NCI-H526 (cell line): Measurements from ENCODE around the gene HERC2.
"Not testable (repeated sequence)": the region's sequence is repeated elsewhere in the genome, so short reads cannot be mapped to it uniquely, and the experiment has no call there.

Source experiments
- DNase-seq, 2 experiments: peaks; one replicate each; lab custom pipeline; 2025; lab: John Stamatoyannopoulos, UW

HERC2 gene

DNA sequence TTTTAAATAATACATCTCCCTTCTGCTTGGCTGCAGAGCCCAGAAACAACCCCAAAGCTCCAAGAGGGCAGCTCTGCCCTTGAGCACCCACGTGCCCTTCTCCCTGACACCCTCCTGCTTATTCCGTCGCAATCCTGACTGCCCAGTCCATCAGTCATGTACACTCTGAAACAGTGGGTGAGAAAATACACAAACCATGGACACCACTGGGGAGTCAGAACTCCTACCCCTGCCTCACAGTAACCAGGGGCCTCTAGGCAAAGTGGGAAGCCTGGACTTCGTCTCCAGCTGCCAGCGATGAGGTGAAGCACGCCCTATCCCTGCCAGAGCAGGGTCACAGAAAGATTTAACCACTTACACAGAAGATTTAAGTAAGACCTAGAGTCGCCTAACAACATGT, 40.1 kb downstream of the HERC2 start:
- DNase-seq, result no peak

DNA sequence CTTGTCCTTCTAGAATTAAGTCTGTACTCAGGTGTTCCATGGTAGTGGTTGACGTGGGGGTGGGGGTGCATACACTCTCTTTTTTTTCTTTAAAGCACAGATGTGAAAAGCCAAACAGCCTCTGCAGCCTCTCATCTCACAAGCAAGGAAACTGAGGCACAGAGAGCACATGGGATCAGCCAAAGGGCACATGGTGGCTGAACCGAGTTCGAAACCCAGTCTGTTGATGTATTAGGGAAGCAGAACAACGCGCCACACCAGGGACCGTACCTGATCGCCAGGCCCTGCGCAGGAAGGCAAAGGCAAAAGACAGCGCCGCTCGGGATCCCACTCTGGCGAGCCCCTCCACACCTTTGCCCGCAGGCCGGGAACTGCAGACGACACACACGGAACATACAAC, 47.3 kb downstream of the HERC2 start:
- no peak for DNase-seq

DNA sequence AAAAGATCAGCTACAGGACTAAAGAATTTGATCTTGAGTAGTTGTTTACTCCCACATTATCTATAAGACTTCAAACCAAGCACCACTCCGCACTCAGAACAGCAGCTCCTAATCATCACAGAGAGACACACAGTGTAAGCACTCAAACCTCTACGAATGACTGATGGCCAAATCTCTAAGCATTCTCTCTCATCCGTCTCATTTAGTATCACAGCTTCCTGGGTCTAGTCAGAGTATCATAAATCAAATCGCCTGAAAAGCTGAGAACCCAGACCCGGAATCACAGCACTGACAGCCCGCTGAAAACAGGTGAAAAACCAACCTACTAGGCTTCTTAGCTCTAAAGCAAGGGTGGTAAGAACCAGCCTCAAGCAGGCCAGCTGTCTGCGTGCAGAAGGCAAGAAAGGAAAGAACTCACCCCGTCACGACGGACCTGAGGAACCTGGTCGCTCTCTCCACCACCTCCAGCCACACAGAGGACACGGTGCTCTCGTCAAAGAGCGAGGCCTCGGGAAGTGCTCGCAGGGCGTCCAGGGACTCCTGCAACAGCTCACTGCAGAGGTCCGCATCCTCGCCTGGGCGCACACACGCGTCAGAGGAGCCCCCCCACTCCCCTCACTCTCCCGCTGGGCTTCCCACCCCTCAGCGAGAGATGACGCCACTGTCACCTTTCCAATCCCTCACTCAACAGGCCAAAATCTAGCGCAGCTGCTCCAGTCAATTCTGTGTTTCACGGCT, 47.9 kb downstream of the HERC2 start:
- DNase-seq, result no peak

DNA sequence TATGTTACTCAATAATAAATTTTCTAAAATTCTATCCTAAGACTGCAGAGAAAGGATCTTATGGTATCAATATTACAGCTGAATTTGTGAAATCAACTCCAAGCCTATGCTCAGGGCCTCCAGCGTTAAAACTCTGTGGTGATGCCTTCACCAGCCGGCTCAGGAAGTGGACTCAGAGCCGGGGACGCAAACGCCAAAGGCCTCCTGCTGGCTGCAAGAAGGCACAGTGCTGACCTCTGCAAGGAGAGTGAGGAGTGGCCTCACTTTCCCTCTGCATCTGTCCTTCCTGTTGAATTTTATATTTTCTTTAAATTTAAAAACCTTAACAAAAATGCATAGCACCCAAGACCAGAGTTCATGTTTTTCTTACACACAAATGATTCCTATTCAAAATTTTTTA, 48.5 kb downstream of the HERC2 start:
- DNase-seq, result no peak

DNA sequence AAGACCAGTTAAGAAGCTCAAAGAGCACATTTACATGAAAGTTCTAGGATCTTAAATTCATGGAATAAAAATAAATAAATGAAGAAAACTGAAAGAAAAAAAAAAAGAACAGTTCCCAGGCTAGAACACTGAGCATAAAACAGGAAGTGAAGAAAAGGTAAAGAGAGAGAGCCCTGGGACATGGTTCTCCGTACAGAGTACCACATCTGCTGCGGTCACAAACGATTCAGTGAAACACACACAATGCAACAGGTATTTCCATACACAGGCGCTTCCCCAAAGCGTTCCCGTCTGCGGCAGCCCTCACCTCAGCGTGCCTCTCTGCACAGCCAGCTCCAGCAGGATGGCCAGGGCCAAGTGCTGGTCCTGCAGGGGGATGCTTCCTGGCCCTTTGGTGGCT, 49.4 kb downstream of the HERC2 start:
- no peak for DNase-seq

DNA sequence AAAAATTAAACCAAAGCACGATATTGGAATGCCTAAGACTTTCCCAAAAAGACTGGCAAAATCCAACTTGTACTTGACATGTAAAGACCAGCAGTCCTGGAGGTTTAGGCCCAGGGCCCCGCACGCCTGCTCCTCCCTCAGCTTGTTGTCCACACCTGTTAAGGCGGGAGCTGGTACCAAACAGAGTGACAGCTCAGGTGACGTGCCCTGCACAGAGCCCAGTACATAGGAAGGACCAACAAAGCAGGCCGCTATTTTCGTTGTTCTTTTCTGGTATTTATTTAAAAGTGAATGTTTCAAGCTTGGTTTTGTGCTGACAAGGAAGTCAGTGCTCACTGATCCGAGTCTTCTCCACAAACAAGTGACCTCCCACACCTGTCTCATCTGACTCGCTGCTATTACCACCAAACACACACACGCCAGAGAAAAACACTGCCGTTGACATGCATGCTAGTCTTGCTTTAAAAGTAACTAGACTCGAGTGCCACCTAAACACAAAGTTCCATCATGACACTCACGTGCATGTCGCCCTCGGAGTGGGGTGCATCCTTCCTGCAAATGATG, 50.2 kb downstream of the HERC2 start:
- DNase-seq, result no peak

DNA sequence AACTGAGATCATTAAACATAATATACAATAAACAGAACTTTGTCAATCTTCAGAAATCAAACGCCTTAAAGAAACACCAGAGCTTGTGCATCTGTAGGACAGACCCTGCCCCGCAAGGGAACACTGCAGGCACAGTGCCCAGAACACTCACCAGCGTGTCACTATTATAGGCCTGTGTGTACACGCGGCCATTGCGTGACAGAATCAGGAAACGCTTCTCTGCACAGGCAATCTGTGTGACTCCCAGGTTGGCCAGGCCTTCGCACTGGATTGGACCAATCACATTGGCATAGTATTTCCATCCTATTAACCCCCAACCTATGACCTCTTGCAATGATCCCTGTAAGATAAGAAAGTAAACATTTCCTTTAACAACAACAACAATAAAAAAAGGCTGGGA, 52.9 kb downstream of the HERC2 start:
- DNase-seq, result no peak

DNA sequence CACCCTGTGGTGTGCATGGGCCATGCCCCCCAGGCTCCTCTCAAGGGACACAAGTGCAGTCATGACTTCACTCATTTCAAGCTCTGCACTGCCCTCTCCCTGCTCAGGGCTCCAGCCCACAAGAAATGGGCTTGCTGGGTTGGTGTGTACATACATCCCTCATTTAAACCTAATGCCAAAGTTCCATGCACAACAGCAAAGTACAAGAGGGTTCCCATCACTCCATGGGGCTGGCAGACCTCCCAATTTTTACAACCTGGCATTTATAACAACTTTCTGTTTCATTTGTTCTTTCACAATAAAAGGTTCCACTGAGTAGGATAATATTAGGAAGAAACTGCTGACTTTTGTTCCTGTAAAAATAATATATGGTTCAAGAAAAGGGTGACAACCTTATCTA, 54.3 kb downstream of the HERC2 start:
- DNase-seq, result no peak

DNA sequence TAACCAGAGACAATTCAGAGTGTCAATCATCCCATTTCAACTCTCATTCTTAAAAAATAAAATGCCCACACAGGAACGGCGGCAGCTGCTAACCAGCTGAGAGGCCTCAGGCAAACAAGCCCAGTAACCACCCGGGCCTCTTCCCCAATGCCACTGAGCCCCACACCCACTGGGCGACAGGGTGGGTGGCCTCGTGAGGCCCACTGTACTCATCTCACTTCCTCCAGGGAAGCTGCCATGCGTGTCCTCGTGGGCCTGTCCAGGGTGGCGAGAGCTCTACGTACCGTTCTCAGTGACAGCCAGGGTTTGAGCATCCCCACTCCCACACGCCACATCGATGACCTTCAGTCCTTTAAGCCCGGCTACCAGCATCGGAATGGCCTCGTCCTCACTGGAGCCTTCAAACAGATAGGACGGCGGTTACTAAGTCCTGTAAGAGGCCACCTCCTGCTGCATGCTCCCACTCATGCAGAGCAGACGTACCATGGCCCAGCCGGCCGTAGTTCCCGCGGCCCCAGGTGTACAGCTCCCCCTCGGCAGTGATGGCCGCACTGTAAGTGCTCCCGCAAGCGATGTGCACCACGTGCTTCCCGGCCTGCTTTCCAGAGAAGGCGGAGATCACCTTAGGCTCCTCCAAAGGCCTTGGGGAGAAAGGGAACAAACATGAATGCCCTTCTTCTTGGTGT, 56.5 kb downstream of the HERC2 start:
- no peak for DNase-seq

DNA sequence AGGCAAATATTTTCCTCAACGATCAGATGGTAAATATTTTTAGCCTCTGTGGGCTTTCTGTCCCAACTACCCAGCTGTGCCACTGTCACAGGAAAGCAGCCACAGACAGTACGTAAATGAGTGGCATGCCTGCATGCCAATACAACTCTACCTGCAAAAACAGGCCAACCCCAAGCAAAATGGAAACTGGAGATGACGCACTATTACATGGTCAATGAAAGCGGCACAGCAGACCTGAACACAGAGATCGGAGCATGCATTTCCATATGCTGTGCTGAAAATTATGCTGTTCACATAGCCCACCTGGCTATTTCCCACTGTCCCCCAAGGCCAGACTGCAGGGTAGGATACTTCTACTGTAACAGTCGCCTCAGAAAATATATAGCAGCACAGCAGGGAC, 57.8 kb downstream of the HERC2 start:
- DNase-seq, result no peak

DNA sequence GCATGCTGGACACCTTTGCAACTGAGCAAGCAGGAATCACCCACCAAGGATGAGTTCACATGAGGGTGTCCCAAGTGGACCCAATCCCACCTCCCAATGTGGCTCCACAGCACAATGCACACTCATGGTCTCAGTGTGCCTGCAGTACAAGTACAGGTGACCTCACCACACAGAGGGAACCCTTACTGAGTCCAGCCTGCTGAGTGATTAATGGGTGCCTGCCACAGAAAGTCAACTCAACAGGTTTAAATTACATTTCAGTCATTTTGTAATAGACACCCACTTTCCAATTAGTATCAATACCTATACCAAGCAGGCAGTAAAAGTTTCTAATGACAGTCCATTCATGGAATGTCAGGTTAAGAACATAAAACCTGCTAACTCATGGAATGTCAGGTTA, 59.5 kb downstream of the HERC2 start:
- no peak for DNase-seq

DNA sequence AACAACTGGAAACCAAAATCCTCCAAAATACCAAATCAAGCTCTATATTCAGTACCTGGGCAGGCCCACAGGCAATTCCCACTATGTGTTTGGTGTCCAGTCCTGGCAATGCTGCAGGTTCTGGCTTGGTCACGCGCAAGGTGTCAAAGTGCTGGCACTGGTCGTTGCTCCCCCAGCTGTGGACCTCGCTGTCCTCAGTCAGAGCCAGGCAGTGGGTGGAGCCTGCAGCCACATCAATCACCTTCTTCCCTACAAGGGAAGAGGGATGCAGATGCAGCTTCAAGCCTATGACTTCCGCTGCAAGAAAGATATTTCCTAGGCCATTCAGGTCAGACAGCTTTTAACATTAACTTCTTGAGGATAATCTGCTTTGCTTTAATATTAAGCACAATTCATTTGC, 61.3 kb downstream of the HERC2 start:
- no peak for DNase-seq

DNA sequence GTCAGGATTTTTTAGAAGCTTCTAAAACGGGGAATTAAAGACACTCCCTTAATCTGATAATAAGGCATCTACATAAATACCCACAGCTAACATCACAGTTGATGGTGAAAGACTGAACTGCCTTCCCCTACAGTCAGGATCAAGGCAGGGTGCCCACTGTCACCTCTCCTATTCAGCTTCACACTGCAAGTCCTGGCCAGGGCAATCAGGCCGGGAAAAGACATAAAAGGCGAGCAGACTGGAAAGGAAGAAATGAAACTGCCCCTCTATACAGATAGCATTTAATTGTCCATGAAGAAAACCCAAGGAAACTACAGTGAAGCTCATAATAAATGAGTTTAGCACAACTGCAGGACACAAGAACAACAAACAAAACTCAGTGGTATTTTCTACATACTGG, 61.7 kb downstream of the HERC2 start:
- DNase-seq, result no peak

DNA sequence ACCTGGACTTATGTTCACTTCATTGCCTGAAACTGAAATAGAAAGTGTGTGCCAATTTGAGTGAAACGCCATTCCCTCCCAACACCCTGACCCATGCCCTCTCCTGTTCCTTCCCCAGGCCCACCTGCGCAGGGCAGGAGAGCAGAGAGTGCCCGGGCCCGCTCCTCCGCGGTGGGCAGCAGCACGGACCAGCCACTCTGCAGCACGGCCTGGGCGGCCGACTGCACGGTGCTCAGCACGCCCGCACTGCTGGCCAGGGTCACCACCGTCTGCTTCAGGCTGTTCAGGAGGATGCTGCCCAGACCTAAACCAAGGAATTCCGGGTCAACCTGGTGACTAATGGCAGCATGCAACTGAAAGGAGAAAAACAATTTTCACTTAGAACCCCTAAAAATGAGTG, 66.0 kb downstream of the HERC2 start:
- no peak for DNase-seq

DNA sequence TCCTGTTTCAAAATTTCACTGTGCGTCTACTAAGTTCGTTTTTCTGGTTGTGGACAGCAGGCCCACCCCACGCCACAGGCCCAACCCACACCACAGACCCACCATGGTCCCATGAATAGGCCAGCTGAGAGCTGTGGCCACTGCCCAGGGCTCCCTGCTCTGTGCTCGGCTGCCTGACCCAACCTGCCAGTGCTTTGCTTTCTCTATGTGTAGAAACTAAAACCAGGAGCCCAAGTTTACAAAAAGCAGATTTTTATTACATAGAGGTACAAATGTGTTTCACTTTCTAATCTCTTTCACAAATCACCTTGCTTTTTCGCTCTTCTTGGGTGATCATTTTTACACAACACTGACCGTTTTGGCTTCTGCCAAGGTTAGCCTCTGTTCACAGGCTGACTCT, 69.1 kb downstream of the HERC2 start:
- DNase-seq, result no peak

DNA sequence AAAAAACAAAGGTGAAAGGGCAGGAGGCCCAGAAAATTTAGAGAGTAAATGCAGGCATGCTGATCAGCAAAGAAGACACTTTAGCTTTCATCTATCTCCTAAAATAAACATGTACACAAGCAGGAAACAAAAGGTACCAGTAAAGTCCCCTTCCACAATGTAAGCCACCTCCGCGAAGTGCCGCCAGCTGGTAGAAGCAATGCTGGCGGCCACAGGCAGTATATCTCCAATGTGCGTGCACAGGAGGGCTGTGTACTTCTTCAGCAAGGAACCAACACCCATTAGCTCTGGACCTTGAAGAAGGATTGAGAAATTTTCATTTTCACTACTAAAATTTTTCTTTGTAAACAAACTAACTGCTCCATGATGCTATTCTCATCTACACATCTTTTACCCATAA, 75.4 kb downstream of the HERC2 start:
- no peak for DNase-seq

DNA sequence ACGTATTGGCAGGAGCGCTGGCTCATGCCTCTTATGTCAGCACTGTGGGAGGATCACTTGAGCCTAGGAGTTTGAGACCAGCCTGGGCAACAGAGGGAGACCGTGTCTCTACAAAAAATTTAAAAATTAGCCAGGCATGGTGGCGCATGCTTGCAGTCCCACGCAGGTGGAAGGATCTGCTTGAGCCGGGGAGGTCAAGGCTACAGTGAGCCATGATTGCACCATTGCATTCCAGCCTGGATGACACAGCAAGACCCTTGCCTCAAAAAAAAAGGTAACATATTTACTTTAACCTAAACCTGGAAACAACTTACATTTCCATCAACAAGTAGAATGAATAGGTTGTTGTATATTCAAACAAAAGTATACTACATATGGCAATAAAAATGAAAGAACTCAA, 78.1 kb downstream of the HERC2 start:
- DNase-seq, result no peak

DNA sequence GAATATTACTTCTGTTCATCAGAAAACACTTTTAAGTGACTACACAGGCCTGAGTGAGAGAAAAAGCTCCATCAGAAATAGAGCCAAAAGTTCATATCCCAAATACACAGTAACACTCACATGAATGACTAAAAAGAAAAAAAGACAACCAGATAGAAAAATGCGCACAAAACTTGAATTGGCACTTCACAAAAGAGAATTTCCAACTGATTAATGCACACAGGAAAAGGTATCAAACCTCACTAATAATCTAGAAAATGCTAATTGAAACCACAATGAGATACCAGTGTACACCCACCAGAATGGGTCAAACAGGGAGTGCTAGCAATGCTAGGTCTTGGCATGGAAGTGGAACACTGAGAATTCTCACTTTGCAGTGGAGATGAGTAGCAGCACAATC, 78.6 kb downstream of the HERC2 start:
- DNase-seq, result no peak

DNA sequence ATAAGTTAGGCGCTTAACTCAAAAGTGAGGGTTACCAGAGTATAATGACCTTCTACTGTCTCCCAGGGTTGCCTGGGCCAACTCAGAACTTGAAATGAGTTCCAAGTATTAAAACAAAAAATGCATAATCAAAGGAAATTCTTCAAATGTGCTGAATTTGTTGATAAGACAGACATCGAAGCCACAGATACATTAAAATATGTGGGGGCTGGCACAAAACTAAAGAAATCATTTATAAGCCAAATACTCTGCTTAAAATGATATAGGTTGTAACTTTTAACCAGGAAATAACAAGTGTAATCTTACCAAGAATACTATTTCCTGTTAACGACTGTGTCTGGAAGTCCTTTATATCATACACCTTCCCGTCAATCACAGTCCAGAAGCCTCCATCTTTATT, 83.7 kb downstream of the HERC2 start:
- not testable (repeated sequence) for DNase-seq

DNA sequence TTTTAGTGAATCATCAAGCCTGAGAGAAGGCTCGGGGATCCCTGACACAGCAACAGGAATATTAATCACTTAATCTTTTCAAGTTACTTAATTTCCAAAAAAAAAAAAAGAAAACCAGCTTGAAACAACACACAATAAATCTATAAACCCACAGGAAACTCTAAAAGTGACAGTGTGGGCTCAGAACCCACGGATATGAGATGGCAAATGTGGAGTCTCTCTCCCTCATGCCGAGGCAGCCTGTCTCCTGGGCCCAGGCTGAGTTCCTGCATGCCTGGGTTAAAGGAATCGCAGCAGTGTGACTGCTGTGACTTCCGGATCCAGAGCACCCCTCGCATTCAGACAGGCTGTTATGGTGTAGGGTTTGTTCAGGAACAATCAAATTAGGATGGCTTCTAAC, 90.2 kb downstream of the HERC2 start:
- not testable (repeated sequence) for DNase-seq

DNA sequence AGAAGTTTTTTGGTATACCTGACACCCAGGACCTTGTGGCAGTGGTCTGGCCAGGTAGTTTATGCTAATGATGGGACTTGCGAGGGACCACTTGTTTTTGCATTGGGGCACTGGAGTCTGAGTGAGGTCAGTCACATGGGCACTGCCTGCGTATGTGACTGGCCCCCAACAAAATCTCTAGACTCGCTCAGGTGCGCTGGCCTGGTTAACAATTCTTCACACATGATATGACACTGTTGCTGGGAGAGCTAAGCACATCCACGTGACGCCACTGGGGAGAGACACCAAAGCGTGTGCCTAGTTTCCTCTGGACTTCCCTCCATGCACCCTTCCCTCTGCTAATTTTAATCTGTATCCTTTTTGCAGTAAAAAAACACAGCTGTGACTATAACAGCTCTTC, 90.6 kb downstream of the HERC2 start:
- DNase-seq, result not testable (repeated sequence)

DNA sequence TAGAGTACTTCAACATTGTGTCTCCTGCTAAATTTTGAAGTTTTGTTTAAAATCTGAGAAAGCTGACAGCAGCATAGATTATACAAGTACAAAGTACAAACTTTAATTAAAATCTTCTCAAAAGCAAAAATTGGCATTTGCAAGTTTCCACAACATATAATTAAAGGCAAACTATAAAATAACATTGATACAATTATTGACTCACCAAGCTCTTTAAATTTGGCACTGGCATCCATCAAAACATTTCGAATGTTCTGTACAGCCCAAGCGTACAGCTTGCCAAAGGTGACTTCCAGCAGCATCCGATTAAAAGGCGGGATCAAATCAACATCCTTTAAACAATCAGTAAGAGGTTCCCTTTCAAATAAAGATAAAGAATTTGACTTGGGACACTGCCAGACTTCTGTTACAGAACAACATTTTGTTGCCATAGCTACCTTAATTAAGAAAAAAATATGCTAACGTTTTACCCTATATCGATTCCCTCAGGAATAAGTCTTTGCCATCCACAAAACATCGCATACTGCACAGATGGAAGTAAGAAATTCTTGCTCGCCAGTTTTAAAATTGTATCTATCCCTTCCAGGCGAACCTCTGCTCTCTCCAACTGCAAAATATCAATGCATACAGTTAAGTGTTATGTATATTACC, 92.9 kb downstream of the HERC2 start:
- not testable (repeated sequence) for DNase-seq

DNA sequence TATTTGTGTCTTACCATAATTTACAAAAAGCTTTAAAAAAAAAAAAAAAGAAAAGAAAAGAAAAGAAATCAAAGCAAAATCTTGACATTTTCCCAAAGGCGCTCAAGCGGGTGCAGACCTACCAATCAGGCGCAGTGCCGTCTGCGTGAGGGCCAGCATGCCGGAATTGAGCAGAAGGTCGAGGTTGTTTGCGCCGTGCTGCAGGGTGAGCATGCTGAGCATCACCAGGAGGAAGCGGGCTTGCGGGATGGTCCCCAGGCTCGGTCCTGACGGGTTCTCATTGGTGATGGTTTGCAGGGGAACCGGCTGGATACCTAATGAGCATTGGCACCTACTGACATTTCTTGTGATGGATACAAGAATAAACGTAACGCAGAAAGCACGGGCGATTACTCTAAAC, 93.9 kb downstream of the HERC2 start:
- no peak for DNase-seq
